Activated CD8-positive, alpha-beta memory T cell treated with anti-CD3 and anti-CD28 coated beads, Interleukin-2, amount 50 U/mL, for 24 hours (primary cell): ENCODE results near the gene PSPC1.
"Not testable (repeated sequence)": the region's sequence is repeated elsewhere in the genome, so short reads cannot be mapped to it uniquely, and the experiment has no call there.

Source experiments
- DNase-seq: peaks from one replicate; pipeline ENCODE4 v3.0.0-alpha.2; 2020; ENCODE audit errors: extremely low read depth

PSPC1 gene

DNA sequence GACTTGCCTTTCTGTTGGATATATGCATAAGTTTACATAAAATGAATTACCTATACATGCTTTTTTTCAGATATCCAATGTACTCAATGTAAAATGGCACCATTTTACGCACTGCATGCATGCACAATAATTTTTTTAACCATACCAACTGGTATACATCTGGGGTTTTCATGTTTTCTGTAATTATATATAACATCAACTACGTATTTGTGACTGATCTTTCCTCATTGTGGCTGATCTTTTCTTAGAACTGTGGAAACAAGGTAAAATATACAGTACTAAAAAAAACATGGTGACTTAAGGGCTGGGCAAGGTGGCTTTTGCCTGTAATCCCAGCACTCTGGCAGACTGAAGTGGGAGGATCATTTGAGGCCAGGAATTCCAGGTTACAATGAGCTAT, 18.5 kb downstream of the PSPC1 start:
- DNase-seq, result no peak

DNA sequence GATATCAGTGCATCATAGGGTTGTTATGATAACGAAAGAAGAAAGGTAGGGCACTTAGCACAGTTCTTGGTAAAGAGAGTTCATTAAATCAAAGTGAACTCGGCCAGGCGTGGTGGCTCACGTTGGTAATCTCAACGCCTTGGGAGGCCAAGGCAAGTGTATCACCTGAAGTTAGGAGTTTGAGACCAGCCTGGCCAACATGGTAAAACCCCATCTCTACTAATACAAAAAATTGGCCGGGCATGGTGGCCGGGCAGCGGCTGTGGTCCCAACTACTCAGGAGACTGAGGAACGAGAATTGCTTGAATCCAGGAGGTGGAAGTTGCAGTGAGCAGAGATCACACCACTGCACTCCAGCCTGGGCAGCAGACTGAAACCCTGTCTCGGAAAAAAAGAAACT, 19.1 kb downstream of the PSPC1 start:
- no peak for DNase-seq

DNA sequence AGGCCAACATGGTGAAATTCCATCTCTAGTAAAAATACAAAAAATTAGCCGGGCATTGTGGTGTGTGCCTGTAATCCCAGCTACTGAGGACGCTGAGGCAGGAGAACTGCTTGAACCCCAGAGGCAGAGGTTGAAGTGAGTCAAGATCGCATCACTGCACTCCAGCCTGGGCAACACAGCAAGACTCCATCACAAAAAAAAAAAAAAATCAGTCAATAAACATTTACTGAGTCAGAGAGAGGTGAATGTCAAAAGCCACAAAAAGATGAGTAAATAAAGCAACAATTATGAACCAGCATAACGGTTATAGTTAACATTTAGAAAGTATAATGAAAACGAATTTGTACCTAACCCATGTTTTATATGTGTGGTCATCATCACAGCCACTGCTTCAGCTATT, 23.1 kb downstream of the PSPC1 start:
- DNase-seq, result no peak

DNA sequence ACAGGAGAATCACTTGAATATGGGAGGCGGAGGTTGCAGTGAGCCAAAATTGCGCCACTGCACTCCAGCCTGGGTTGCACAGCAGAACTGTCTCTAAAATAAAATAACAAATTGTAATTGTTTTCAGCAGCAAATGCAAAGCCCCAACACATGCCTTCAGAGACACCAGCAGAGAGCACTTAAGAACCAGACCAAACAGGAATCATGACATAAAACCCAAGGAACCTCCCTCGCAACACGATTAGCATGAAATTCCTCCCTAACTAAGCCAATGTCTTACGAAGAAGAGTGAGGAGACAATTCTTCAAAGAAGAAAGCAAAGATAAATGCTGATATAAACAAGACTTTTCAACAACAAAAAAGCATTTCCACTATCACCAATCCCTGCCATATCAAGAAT, 40.1 kb downstream of the PSPC1 start:
- DNase-seq, result no peak

DNA sequence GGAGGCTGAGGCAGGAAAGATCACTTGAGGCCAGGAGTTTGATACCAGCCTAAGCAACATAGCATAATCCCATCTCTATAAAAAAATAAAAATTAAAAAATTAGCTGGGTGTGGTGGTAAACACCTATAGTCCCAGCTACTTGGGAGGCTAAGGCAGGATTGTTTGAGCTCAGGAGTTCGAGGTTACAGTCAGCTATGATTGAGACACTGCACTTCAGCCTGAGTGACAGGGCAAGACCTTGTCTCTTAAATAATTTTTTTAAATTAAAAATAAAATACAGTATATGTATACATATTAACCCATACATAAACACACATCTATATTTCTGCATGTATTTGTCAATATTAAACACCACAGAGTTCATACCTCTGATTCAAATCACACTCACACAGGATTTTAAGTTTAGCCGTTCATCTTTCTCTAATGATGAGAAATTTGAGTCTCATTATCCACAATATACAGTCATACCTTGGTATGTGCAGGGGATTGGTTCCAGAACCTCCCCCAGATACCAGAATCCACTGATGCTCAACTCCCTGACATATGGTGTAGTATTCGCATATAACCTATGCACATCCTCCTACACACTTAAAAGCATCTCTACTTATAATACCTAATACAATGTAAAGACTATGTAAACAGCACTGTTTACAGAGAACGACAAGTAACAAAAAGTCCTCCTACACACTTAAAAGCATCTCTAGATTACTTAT, 44.7 kb downstream of the PSPC1 start:
- no peak for DNase-seq

DNA sequence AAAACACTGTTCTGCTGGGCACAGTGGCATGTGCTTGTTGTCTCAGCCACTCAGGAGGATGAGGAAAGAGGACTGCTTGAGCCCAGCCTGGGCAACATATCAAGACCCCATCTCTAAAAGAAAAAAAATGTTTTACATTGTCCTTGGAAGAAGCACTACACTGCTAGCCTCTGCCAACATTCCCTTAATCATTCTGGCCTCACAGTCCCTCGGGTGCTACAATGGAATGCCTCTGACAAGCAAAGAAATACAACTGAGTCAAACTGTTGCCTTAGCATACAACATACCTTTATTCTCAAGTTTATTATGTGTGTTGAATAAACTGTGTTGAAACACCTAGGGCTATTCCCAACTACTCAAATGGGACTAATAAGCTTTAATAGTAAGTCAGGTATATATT, 56.1 kb downstream of the PSPC1 start:
- DNase-seq, result no peak

DNA sequence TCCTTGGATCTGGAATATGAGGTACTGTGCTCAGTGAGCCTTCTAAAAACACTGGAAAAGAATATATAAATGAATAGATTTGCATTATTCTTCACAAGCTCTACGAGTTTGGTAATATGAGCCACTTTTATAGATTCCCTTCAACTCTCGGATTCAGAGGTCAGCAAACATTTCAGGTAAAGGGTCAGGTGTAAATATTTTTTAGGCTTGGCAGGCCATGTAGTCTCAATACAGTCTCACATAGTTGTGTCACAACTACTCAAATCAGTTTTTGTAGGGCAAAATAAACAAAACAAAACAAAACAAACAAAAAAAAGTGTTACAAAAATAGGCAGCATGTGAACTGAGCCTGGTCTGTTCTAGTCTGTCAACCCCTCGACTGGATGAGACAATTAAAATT, 57.4 kb downstream of the PSPC1 start:
- no peak for DNase-seq

DNA sequence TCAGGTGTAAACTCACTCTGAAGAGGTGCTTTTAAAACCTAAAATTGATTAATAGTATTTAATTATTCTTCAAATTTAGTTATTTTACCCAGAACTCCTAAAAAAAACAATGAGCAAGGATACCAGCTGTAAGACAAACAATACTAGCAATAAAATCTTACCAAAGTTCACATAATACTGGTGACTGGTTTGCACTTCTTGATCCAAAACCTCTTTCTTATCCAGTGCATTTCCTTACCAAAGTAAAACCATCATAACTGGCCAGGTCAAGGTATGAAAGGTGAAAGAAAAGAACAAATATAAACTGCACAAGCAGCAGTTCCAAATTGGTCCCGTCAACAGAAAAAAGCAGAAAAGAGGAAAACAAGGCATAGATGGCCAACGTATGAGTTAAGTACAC, 62.7 kb downstream of the PSPC1 start:
- DNase-seq, result no peak

DNA sequence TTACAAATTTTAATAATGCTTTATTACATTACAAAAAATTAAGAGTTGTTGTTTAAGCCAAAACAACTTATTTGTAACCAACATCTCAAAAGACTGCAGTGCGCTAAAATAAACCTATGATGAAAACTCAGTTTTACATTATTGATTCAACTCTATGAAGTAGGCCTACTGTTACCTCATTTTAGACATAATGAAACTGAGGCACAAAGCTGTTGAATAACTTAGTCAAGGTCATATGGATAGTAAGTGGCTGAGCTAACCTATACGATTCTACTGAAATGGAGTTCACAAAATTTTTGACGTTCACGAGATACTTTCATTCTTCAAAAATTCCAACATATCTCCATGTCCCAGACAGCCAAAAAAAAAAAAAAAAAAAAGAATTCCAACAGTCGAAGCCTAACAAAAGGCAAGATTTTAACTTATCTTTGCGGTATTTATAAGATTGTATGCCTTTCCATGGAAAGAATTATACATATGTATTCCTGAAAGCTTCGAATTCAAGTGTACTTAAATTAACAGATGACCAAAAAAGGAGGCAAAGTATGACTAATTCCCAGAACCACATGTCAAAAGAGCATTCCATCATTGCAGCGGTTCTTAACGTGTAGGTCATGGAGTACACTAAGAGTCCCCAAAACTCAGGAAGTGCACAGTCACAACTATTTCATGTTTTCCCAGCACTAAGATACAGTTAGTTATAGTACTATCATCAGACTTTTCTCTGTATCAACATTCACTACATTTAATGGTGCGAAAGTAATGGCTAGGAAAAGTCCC, 69.4 kb downstream of the PSPC1 start:
- DNase-seq, result no peak

DNA sequence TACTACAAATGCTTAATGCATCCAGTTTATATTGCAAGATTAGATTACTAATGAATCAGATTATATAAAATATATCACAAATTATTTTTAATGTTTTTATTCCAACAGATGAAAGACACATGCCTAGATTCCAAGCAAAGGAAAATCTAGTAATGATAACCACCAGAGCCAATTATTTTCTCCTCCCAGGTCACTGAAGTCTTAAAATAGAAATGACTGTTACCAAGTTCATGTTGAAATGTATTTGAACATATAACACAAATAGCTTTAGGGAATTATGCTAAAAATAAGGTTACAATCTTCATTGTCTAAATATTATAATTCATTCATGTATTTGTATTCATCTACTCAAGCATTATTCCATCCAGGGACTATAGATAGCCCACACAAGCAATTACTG, 73.0 kb downstream of the PSPC1 start:
- not testable (repeated sequence) for DNase-seq

DNA sequence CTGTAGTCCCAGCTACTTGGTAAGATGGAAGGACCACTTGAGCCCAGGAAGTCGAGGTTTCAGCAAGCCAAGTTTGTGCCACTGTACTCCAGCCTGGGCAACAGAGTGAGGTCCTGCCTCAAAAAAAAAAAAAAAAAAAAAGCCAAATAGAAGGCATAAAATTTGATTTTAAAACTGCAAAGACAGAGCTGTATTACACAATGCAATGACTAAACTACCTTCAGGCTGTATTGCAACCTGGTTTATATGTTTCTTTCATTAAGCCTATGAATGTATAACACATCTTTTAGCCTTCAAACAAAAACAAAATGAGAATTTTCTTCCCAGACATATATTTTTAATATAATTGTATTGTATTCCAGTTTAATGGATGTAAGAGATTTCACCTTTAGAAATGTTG, 73.7 kb downstream of the PSPC1 start:
- DNase-seq, result not testable (repeated sequence)

DNA sequence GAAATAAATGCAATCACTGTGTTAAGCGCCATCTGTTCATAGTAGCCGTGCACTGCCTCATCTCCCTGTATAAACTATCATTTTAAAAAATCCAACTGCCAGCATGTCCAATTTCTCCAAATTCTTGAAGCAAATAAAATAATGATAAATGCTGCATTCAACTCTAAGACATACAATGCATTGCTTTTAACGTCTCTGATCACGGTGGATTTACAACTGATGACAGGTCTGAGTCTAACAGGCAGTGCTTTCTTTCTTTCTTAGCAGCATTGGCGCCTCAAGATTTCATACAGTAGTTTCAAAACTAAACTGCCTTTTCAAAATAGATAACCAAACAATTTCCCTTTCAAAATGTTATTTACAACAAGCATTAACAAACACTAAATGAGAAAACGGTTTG, 78.5 kb downstream of the PSPC1 start:
- not testable (repeated sequence) for DNase-seq

DNA sequence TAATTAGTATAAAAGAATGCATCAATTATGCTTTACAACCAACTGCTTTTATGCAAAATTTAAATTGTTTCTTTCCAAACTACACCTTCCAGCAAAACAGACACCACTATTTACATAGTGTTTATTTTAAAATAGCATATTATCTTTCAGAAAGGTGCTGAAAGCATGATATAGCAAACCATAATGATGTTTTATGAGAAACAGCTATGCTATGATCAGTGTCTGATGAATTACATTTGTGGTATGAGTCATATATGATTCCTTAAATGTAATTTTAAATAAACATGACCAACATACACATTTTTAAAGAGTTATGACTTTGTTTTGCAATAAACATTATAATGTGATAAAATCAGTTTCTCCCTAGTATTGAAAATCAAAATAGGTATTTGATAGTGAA, 81.1 kb downstream of the PSPC1 start:
- DNase-seq, result not testable (repeated sequence)

DNA sequence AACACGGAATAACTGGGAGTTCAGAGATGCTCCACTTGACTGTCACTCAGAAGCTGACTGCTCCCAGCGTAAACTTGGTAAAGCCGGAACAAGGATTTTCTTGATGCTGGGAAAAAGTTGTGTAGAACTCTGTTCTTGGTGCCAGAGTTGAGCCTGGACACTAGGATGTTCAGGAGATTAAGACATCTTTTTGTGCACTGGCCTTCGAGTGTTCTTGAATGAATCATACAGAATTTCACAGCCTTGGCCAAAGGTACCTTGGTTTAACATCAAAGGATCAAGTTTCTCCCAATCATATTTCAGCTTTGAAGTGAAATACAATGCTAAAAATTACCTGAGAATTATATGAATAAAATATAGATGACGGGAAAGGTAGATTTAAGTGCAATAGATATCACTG, 81.8 kb downstream of the PSPC1 start:
- DNase-seq, result not testable (repeated sequence)

DNA sequence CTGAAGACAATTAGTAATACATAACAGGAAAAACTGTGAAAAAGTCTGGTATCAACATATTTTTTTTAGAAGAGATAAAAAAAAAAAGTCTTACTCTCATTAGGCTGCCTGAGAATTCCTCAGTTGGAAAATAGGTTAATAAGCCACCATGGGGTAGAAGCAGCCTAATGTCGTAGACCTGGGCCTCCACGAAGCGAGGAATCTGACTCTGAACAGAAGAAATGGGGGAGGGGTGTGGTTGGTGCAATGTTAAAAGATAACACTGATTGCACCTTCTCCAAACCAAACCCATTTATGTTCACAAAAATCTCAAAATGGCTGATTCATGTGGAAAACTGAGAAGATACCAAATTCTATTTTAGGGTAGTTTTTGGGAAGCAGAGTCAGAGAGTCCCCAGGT, 86.9 kb downstream of the PSPC1 start:
- DNase-seq, result no peak

DNA sequence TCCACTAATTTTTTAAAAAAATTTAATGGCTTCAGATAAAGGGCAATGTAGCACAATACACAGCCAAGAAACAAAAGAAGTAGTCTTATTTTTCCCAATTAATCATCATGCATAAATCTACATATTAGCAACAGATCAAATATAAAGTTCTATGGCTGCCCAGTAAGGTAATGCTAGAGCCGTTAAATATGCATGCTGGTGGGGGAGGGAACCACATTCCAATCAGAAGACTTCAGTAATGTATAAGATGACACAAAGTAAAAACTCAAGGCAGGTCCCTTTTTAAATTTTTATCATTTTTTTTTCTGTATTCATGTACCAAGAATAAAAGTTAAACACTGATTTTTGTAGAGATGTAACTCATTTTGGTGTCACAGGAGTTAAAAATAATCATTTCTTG, 87.3 kb downstream of the PSPC1 start:
- no peak for DNase-seq

DNA sequence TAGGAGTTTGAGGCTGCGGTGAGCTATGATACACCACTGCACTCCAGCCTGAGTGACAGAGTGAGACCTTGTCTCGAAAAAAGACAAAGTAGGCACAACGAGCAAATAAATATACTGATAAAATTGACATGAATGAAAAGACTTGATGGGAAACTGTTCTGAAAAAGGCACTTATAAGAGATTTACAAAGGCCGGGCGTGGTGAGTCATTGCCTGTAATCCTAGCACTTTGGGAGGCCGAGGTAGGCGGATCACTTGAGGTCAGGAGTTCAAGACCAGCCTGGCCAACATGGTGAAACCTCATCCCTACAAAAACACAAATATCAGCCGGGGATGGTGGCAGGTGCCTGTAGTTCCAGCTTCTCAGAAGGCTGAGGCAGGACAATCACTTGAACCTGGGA, 91.3 kb downstream of the PSPC1 start:
- not testable (repeated sequence) for DNase-seq

DNA sequence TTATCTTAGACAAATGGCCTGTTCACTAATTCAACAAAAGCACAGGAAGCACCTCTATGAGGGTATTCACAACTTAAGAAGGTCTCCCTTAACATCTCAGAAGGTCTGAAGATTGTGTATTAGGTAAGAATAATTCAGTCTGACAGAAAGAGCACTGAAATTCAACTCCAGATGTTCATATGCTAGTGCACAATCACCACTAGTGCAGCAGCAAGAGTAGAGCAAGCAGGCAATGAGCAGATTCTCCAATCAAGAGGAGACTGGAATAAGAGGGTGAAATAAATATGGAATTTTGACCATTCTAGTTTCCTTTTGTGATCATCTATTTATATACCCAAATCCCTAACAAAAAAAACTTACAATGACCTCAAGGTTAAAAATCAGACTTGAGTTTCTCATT, 97.3 kb downstream of the PSPC1 start:
- no peak for DNase-seq

DNA sequence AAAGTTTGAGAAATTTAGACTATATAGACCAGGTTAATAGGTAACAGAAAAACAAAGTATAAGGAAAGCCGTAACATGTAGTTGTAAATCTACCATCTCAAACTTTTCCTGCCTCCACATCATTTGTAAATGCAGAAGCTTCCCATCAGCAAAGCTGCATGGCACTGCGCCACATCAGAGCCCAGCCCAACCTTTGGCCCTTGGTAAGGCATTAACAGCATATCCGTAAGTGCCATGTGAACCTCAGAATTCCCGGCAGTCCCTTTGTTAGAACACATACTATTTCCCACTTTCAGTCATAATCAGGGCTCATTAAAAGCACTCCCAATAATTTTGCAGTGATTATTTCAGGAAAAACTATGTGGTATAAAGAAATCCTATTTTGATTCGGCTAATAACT, 97.7 kb downstream of the PSPC1 start:
- no peak for DNase-seq

DNA sequence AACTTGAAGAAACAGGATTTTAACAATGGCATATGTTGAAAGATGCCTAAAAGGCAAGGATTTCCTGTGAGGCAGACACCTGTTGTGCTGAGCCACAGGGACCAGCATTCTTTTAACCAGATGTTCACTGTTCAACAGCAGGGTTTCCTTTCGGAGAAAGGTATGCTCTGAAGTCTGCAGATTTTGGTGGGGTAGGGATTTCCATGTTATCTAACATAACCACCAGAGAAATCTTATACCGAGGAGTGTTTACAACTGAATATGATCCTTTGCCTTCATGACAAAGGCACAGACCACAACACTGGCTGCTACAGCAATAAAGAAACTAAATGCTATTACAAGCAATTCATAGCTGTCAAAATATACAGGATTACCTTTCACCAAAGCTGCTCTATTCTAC, 101.2 kb downstream of the PSPC1 start:
- DNase-seq, result no peak

DNA sequence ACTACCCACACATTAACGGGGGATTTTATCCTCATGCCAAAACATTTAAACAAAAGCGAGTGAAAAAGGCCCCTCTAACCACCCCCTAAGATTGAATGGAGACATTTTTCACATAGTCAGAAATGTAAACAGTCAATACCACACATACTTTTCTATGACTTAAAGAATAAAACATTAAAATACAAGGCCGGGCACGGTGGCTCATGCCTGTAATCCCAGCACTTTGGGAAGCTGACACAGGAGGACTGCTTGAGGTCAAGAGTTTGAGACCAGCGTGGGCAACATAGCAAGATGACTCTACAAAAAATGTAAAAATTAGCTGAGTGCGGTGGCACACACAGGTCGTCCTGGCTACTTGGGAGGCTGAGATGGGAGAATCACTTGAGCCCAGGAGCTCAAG, 102.0 kb downstream of the PSPC1 start:
- DNase-seq, result no peak

DNA sequence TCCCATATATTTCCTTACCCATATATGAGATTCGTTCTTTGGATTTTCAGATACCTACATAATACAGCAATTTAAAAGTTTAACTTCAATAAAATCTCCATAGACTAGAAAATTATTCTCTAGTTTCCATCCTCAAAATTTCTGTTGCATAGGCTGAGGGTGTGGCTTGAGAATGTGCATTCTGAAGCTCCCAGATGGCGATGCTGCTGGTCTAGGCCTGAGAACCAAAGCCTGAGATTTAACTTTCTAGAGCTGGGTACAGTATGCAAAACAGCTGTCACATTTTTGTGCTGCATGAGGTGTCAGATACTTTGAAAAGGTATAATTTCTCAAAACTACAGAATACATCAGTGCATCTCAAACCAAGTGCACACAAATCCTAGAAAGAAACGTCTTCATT, 106.6 kb downstream of the PSPC1 start:
- no peak for DNase-seq

DNA sequence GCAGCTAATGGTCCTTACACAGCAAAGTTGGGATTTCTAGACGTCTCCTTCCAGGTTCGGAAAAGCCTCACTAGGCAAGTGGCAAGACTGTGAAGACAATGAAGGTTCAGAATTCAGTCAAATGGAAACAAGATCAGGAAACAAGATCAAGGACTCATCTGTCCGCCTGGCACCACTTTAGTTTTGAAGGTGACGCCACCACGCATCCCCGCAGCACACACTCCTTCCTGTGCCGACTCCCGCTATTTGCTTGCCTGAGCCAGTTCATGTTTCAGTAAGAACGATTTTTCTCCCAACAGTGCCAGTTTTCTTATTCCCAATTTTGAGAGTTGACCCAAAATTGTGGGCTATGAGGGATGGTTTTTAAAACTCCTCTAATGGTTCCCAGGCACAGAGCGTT, 107.8 kb downstream of the PSPC1 start:
- no peak for DNase-seq
